Keratinocyte (primary cell): ENCODE data around the gene TFRC. TPM values are rescaled to one million over a fixed set of nuclear protein-coding genes. Genes with fewer than 3 reads are reported as not detected.
"Not testable (repeated sequence)": the region's sequence is repeated elsewhere in the genome, so short reads cannot be mapped to it uniquely, and the experiment has no call there.

Experiments
- DNase-seq: peaks from one replicate; pipeline ENCODE4 v3.0.0-alpha.2; 2011; ENCODE audit warnings: low read depth, missing footprints, low spot score
- FAIRE-seq: peaks from 2 replicates; lab custom pipeline; 2011; peaks lifted over from hg19 to GRCh38; lab: Jason Lieb, UNC
- H2AFZ ChIP-seq: 2 replicates; pipeline ENCODE4 v1.6.0; 2012; ENCODE audit warnings: low read length, control low read depth, inconsistent platforms; ENCODE audit not compliant: control insufficient read depth
- H3K27ac ChIP-seq: 2 replicates; pipeline ENCODE4 v1.5.1; 2011; ENCODE audit warnings: low read length; ENCODE audit not compliant: control insufficient read depth, insufficient read depth
- H3K27me3 ChIP-seq: 3 replicates; pipeline ENCODE4 v1.6.0; 2011; ENCODE audit warnings: low read length; ENCODE audit not compliant: control insufficient read depth, insufficient read depth; ENCODE audit errors: extremely low read depth
- H3K36me3 ChIP-seq, 2 experiments: 2 replicates in 1 of 2; 3 replicates in 1 of 2; pipeline ENCODE4 v1.5.1; 2011; ENCODE audit warnings: low read length in 2 of 2, mild to moderate bottlenecking in 1 of 2; ENCODE audit not compliant: control insufficient read depth in 2 of 2, insufficient read depth in 2 of 2; ENCODE audit errors: extremely low read depth in 1 of 2
- H3K4me1 ChIP-seq: 3 replicates; pipeline ENCODE4 v1.5.1; 2011; ENCODE audit warnings: low read length; ENCODE audit not compliant: control insufficient read depth, insufficient read depth; ENCODE audit errors: extremely low read depth
- H3K4me2 ChIP-seq: 3 replicates; pipeline ENCODE4 v1.6.0; 2011; ENCODE audit warnings: low read depth, low read length; ENCODE audit not compliant: control insufficient read depth, insufficient read depth; ENCODE audit errors: extremely low read depth
- H3K4me3 ChIP-seq, 3 experiments: fragments of 200-600 bp in 1 of 3; sonication (generic) in 1 of 3; 2 replicates in 2 of 3; 3 replicates in 1 of 3; pipeline ENCODE4 v1.5.1; 2011 to 2016; ENCODE audit warnings: low read length in 3 of 3, mild to moderate bottlenecking in 3 of 3, control low read depth in 2 of 3, inconsistent platforms in 1 of 3, low read depth in 1 of 3, mixed read lengths in 1 of 3, mixed run types in 1 of 3, moderate library complexity in 1 of 3; ENCODE audit not compliant: control insufficient read depth in 2 of 3, insufficient read depth in 2 of 3; ENCODE audit errors: extremely low read depth in 1 of 3
- H3K79me2 ChIP-seq: 2 replicates; pipeline ENCODE4 v1.6.0; 2012; ENCODE audit warnings: low read length; ENCODE audit not compliant: control insufficient read depth, insufficient read depth
- H3K9ac ChIP-seq: 3 replicates; pipeline ENCODE4 v1.6.0; 2011; ENCODE audit warnings: low read length; ENCODE audit not compliant: control insufficient read depth, insufficient read depth; ENCODE audit errors: extremely low read depth
- H3K9me1 ChIP-seq: 3 replicates; pipeline ENCODE4 v1.6.0; 2011; ENCODE audit warnings: low read length; ENCODE audit not compliant: control insufficient read depth, insufficient read depth; ENCODE audit errors: extremely low read depth
- H3K9me3 ChIP-seq: 2 replicates; pipeline ENCODE4 v1.5.1; 2012; ENCODE audit warnings: low read depth, low read length; ENCODE audit not compliant: control insufficient read depth
- H4K20me1 ChIP-seq: 3 replicates; pipeline ENCODE4 v1.6.0; 2011; ENCODE audit warnings: low read length; ENCODE audit not compliant: control insufficient read depth, insufficient read depth; ENCODE audit errors: extremely low read depth
- EZH2 ChIP-seq: IDR thresholded peaks from one replicate; pipeline ENCODE4 v1.6.1; 2012; ENCODE audit warnings: inconsistent platforms, mild to moderate bottlenecking, low read length, moderate library complexity
- dilution Hi-C: fragments of 300-500 bp; cut with MboI; formaldehyde crosslinking; loops from one replicate; pipeline ENCODE4 v1.7.0; 2020; ENCODE audit warnings: low sequenced_read_pairs; ENCODE audit not compliant: extremely low pct_ligation_motif_present
- polyA plus RNA-seq, 5 experiments: library from polyadenylated mRNA; depleted of rRNA in 3 of 5; stranded (reverse) in 3 of 5; stranded (forward) in 1 of 5; unstranded in 1 of 5; fragments of >200 nt; gene quantifications; 1 replicate in 1 of 5; 2 replicates in 3 of 5; 3 replicates in 1 of 5; pipeline versions ENCODE4 v1.2.1 to v1.2.3, GENCODE V29; 2011 to 2012; ENCODE audit warnings: missing spikeins in 2 of 5, low read depth in 1 of 5, low replicate concordance in 1 of 5
- TF ChIP-seq, protein P1 (sequence below), 3 experiments: IDR thresholded peaks in 1 of 3; conservative IDR thresholded peaks in 1 of 3; optimal IDR thresholded peaks in 1 of 3; 2 replicates in 2 of 3; 3 replicates in 1 of 3; pipeline versions ENCODE3 to v1.5.1; 2011; ENCODE audit warnings: low read length in 3 of 3, mild to moderate bottlenecking in 3 of 3, moderate library complexity in 2 of 3, control low read depth in 1 of 3, inconsistent platforms in 1 of 3; ENCODE audit not compliant: insufficient read depth in 2 of 3; ENCODE audit errors: extremely low read depth in 1 of 3

Gene TFRC
- polyA plus RNA-seq, 1 donor (not counting 4 experiments of a cell fraction or from before 2014, with no cell fraction given), result 109 TPM

DNA sequence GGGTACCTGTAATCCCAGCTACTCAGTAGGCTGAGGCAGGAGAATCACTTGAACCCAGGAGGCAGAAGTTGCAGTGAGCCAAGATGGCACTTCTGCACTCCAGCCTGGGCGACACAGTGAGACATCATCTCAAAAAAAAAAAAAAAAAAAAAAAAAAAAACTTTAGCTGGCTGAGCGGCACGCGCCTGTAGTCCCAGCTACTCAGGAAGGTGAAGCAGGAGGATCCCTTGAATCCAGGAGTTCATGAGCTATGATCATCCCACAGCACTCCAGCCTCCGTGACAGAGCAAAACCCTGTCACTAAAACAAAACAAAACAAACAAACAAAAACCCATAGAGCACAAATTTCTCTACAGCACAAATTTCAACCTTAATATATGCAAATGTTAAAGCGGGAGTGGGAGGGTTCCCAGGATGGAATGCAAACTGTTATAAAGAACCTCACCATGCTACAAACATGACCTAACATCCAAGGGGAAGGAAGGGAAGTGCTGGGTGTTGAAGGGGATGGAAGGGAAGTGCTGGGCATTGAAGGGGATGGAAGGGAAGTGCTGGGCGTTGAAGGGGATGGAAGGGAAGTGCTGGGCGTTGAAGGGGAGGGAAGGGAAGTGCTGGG, 16.6 kb upstream of the TFRC start:
- H3K79me2 ChIP-seq, DNase-seq, H3K27me3 ChIP-seq, H2AFZ ChIP-seq, H3K4me3 ChIP-seq, H3K4me1 ChIP-seq, H3K9ac ChIP-seq, FAIRE-seq, H3K27ac ChIP-seq, H3K9me3 ChIP-seq, H4K20me1 ChIP-seq, dilution Hi-C loops, H3K9me1 ChIP-seq, H3K36me3 ChIP-seq, H3K4me2 ChIP-seq: not testable (repeated sequence)

DNA sequence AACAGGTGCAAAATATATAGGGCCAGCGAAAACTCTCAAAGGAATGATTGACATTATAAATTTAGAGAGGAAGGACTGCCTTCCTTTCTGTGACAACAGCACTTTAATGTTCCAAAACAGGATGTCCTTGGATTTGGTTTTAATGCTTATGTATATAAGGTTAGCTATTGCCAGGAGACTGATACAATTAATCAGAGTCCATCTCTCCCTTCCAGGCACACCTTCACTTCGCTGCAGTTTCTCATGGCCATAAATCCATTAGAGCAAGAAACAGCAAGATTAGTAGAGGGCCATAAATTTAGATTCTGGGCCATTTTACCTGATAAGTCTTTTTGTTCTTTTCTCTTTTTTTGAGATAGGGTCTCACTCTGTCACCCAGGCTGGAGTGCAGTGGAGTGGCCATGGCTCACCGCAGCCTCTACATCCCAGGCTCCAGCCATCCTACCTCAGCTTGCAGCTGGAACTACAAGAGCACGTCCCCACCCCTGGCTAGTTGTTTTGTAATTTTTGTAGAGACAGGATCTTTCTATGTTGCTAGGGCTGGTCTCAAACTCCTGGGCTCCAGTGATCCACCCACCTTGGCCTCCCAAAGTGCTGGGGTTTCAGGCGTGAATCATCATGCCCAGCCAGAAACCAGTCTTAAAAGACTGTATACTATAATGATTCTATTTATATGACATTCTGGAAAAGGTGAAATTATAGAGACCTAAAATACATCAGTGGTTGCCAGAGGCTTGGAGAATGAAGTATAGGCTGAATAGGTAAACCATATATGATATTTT, 15.7 kb upstream of the TFRC start:
- FAIRE-seq, result no peak
- no peaks in the 10 kb centered on the region for H3K36me3 ChIP-seq

More for the DNA sequence above, 15.7 kb upstream of the TFRC start:
- Histone ChIP-seq H3K4me3 (no peak overlapping the region), H3K9me3 (no peaks in the 10 kb centered on the region), H3K27ac (no peak overlapping the region), H3K9ac (no peak overlapping the region), H3K9me1 (no peaks in the 10 kb centered on the region), H2AFZ (no peak overlapping the region), H3K4me2 (no peak overlapping the region), H3K79me2 (no peaks in the 10 kb centered on the region), H4K20me1 (no peaks in the 10 kb centered on the region), H3K4me1 (peaks cover 4% of the 10 kb centered on the region), H3K27me3 (no peaks in the 10 kb centered on the region)
- no peak for DNase-seq
- no peak for TF ChIP-seq EZH2
- TF ChIP-seq, protein P1, sequence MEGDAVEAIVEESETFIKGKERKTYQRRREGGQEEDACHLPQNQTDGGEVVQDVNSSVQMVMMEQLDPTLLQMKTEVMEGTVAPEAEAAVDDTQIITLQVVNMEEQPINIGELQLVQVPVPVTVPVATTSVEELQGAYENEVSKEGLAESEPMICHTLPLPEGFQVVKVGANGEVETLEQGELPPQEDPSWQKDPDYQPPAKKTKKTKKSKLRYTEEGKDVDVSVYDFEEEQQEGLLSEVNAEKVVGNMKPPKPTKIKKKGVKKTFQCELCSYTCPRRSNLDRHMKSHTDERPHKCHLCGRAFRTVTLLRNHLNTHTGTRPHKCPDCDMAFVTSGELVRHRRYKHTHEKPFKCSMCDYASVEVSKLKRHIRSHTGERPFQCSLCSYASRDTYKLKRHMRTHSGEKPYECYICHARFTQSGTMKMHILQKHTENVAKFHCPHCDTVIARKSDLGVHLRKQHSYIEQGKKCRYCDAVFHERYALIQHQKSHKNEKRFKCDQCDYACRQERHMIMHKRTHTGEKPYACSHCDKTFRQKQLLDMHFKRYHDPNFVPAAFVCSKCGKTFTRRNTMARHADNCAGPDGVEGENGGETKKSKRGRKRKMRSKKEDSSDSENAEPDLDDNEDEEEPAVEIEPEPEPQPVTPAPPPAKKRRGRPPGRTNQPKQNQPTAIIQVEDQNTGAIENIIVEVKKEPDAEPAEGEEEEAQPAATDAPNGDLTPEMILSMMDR (optimal IDR thresholded peaks at IDR 0.05 in 1 of 3, IDR thresholded peaks at IDR 0.05 in 1 of 3, conservative IDR thresholded peaks at IDR 0.05 in 1 of 3; ENCODE audit: extremely low read depth in 1 of 3, insufficient read depth in 2 of 3, low read length in 3 of 3), result no peak
- dilution Hi-C loops, result no loop called here
